Measurements from ENCODE around the gene AHNAK. TPM values are rescaled to one million over a fixed set of nuclear protein-coding genes. Genes with fewer than 3 reads are reported as not detected.

Gene AHNAK
- polyA plus RNA-seq, 1 donor, result 134 TPM

GRCh38 chr11:62446091-62446490 lies 100.5 kb downstream of the AHNAK start:
- no CpG with 5 or more reads among the region's 5 CpGs for WGBS (ENCODE audit: insufficient coverage, low lambda C conversion rate)
- Histone ChIP-seq H3K27ac (ENCODE audit: low read length) (no peak overlapping the region), H3K4me3 (ENCODE audit: low read length) (no peak overlapping the region), H3K36me3 (ENCODE audit: control insufficient read depth, insufficient read depth, low read length) (no peaks in the 10 kb centered on the region), H3K9me3 (ENCODE audit: control insufficient read depth, low read depth, low read length) (no peaks in the 10 kb centered on the region), H3K4me1 (ENCODE audit: control insufficient read depth, insufficient read depth, low read length) (peaks cover 31% of the 10 kb centered on the region), H3K27me3 (ENCODE audit: control insufficient read depth, insufficient read depth, low read length) (no peaks in the 10 kb centered on the region)
- peak; percentile 44 to 62 for DNase-seq

DNA sequence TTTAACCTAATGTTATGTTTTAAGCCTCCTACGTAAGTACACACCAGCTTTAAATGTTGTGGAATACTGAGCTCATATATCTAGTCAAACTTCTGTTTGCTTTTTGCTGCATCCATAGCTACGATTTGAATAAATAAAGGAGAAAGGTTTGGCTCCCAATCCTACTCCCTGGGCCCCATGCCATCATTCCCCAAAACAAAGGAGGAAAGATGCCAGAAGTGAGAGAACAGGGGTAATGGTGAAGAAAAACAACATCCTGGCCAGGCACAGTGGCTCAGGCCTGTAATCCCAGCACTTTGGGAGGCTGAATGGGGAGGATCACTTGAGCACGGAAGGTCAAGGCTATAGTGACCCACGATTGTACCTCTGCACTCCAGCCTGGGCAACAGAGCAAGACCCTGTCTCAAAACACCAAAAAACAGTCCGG lies 101.3 kb downstream of the AHNAK start:
- Histone ChIP-seq H3K4me3 (ENCODE audit: low read length) (no peak overlapping the region), H3K27me3 (ENCODE audit: control insufficient read depth, insufficient read depth, low read length) (no peaks in the 10 kb centered on the region), H3K36me3 (ENCODE audit: control insufficient read depth, insufficient read depth, low read length) (no peaks in the 10 kb centered on the region), H3K4me1 (ENCODE audit: control insufficient read depth, insufficient read depth, low read length) (peaks cover 31% of the 10 kb centered on the region), H3K9me3 (ENCODE audit: control insufficient read depth, low read depth, low read length) (no peaks in the 10 kb centered on the region), H3K27ac (ENCODE audit: low read length) (peak overlapping the region; percentile 66)
- 83% methylated on average over 1 of the region's 5 CpGs for WGBS (ENCODE audit: insufficient coverage, low lambda C conversion rate)
- DNase-seq, result peak; percentile 52 to 62

DNA sequence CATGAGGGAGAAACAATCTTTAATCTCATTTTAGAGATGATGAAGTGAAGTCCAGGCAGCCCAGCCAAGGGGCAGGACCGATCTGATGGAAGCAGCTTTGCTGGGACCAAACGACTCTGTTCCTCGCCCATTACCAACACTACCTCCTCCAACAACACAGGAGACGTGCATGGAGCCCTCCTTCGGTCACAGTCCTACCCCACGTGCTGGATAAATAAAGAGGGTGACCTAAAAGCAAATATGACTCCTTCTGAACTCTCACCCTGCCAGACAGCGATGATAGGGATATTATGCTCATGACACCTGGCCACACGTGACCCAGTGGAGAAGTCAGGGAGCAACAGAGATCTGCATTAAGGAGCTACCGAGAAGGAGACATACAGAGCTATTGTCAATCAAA lies 101.8 kb downstream of the AHNAK start:
- WGBS (ENCODE audit: insufficient coverage, low lambda C conversion rate), result no CpG with 5 or more reads among the region's 9 CpGs
- peak; percentile 63 to 83 for DNase-seq
- Histone ChIP-seq H3K4me3 (ENCODE audit: low read length) (no peak overlapping the region), H3K27me3 (ENCODE audit: control insufficient read depth, insufficient read depth, low read length) (no peaks in the 10 kb centered on the region), H3K9me3 (ENCODE audit: control insufficient read depth, low read depth, low read length) (no peaks in the 10 kb centered on the region), H3K27ac (ENCODE audit: low read length) (peak overlapping the region; percentile 66), H3K4me1 (ENCODE audit: control insufficient read depth, insufficient read depth, low read length) (peaks cover 31% of the 10 kb centered on the region), H3K36me3 (ENCODE audit: control insufficient read depth, insufficient read depth, low read length) (no peaks in the 10 kb centered on the region)

GRCh38 chr11:62444236-62444833 lies 102.3 kb downstream of the AHNAK start:
- Histone ChIP-seq H3K4me3 (ENCODE audit: low read length) (no peak overlapping the region), H3K9me3 (ENCODE audit: control insufficient read depth, low read depth, low read length) (no peaks in the 10 kb centered on the region), H3K27me3 (ENCODE audit: control insufficient read depth, insufficient read depth, low read length) (no peaks in the 10 kb centered on the region), H3K27ac (ENCODE audit: low read length) (peak overlapping the region; percentile 66), H3K4me1 (ENCODE audit: control insufficient read depth, insufficient read depth, low read length) (peaks cover 32% of the 10 kb centered on the region), H3K36me3 (ENCODE audit: control insufficient read depth, insufficient read depth, low read length) (no peaks in the 10 kb centered on the region)
- peak; percentile 47 to 76 for DNase-seq
- no CpG with 5 or more reads among the region's 23 CpGs for WGBS (ENCODE audit: insufficient coverage, low lambda C conversion rate)

GRCh38 chr11:62443390-62444235 lies 103.0 kb downstream of the AHNAK start:
- Histone ChIP-seq H3K9me3 (ENCODE audit: control insufficient read depth, low read depth, low read length) (no peaks in the 10 kb centered on the region), H3K4me3 (ENCODE audit: low read length) (no peak overlapping the region), H3K27ac (ENCODE audit: low read length) (peak overlapping the region; percentile 66), H3K36me3 (ENCODE audit: control insufficient read depth, insufficient read depth, low read length) (no peaks in the 10 kb centered on the region), H3K4me1 (ENCODE audit: control insufficient read depth, insufficient read depth, low read length) (peaks cover 37% of the 10 kb centered on the region), H3K27me3 (ENCODE audit: control insufficient read depth, insufficient read depth, low read length) (no peaks in the 10 kb centered on the region)
- DNase-seq, result peak; percentile 33 to 68
- no CpG with 5 or more reads among the region's 17 CpGs for WGBS (ENCODE audit: insufficient coverage, low lambda C conversion rate)

GRCh38 chr11:62439785-62440602 lies 106.6 kb downstream of the AHNAK start:
- H3K9me3 ChIP-seq (ENCODE audit: control insufficient read depth, low read depth, low read length), result no peaks in the 10 kb centered on the region
- no peak for DNase-seq
- H3K27ac ChIP-seq (ENCODE audit: low read length), result no peak overlapping the region
- no peaks in the 10 kb centered on the region for H3K36me3 ChIP-seq (ENCODE audit: control insufficient read depth, insufficient read depth, low read length)
- H3K27me3 ChIP-seq (ENCODE audit: control insufficient read depth, insufficient read depth, low read length), result no peaks in the 10 kb centered on the region
- H3K4me1 ChIP-seq (ENCODE audit: control insufficient read depth, insufficient read depth, low read length), result peaks cover 30% of the 10 kb centered on the region
- no peak overlapping the region for H3K4me3 ChIP-seq (ENCODE audit: low read length)
- 100% methylated on average over 2 of the region's 23 CpGs for WGBS (ENCODE audit: insufficient coverage, low lambda C conversion rate)

DNA sequence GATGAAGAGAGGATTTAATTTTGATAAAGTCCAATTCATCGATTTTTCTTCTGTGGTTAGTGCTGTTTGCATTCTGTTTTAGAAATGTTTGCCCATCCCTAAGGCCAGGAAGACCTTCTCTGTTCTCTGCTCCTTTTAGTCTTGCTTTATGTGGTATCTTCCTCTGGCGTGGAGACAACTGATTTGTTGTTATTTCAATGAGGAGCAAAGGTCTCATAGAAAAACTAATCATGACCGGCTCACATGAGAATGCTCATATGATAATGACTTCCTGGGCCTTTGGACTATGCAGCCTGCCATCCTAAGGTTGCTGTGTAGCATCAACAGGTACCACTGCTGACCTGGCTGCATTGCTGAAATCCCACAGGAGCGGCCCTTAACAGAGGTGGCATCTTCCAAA lies 108.0 kb downstream of the AHNAK start:
- Histone ChIP-seq H3K27me3 (ENCODE audit: control insufficient read depth, insufficient read depth, low read length) (no peaks in the 10 kb centered on the region), H3K27ac (ENCODE audit: low read length) (peak overlapping the region; percentile 80), H3K4me3 (ENCODE audit: low read length) (no peak overlapping the region), H3K9me3 (ENCODE audit: control insufficient read depth, low read depth, low read length) (no peaks in the 10 kb centered on the region), H3K4me1 (ENCODE audit: control insufficient read depth, insufficient read depth, low read length) (peaks cover 18% of the 10 kb centered on the region), H3K36me3 (ENCODE audit: control insufficient read depth, insufficient read depth, low read length) (no peaks in the 10 kb centered on the region)
- peak; percentile 87 to 94 for DNase-seq
- WGBS (ENCODE audit: insufficient coverage, low lambda C conversion rate), result no CpG with 5 or more reads among the region's 4 CpGs

GRCh38 chr11:62437616-62438015 lies 109.0 kb downstream of the AHNAK start:
- Histone ChIP-seq H3K27me3 (ENCODE audit: control insufficient read depth, insufficient read depth, low read length) (no peaks in the 10 kb centered on the region), H3K9me3 (ENCODE audit: control insufficient read depth, low read depth, low read length) (no peaks in the 10 kb centered on the region), H3K27ac (ENCODE audit: low read length) (no peak overlapping the region), H3K4me1 (ENCODE audit: control insufficient read depth, insufficient read depth, low read length) (peaks cover 25% of the 10 kb centered on the region), H3K4me3 (ENCODE audit: low read length) (no peak overlapping the region), H3K36me3 (ENCODE audit: control insufficient read depth, insufficient read depth, low read length) (no peaks in the 10 kb centered on the region)
- WGBS (ENCODE audit: insufficient coverage, low lambda C conversion rate), result no CpG with 5 or more reads among the region's 1 CpG
- DNase-seq, result no peak

GRCh38 chr11:62435846-62436660 lies 110.6 kb downstream of the AHNAK start:
- DNase-seq, result peak; percentile 34 to 64
- Histone ChIP-seq H3K36me3 (ENCODE audit: control insufficient read depth, insufficient read depth, low read length) (no peaks in the 10 kb centered on the region), H3K9me3 (ENCODE audit: control insufficient read depth, low read depth, low read length) (no peaks in the 10 kb centered on the region), H3K4me3 (ENCODE audit: low read length) (no peak overlapping the region), H3K4me1 (ENCODE audit: control insufficient read depth, insufficient read depth, low read length) (peaks cover 29% of the 10 kb centered on the region), H3K27ac (ENCODE audit: low read length) (peak overlapping the region; percentile 27), H3K27me3 (ENCODE audit: control insufficient read depth, insufficient read depth, low read length) (no peaks in the 10 kb centered on the region)
- no CpG with 5 or more reads among the region's 5 CpGs for WGBS (ENCODE audit: insufficient coverage, low lambda C conversion rate)
